Activated gamma-delta T cell (primary cell): ENCODE results near the gene PGS1.

Experiments used
- DNase-seq: peaks from one replicate; lab custom pipeline; 2025; lab: John Stamatoyannopoulos, UW

The PGS1 gene

GRCh38 chr17:78387977-78388941 lies 9.8 kb downstream of the PGS1 start:
- DNase-seq: no peak

GRCh38 chr17:78390241-78391050 lies 12.0 kb downstream of the PGS1 start:
- DNase-seq: no peak

GRCh38 chr17:78391051-78391431 lies 12.6 kb downstream of the PGS1 start:
- no peak for DNase-seq

GRCh38 chr17:78391843-78392242 lies 13.4 kb downstream of the PGS1 start:
- no peak for DNase-seq

- DNase-seq: no peak
These were observed 13.8 kb downstream of the PGS1 start for GRCh38 chr17:78392295-78392694.

- DNase-seq: no peak
These were observed 15.1 kb downstream of the PGS1 start for GRCh38 chr17:78393575-78393974.

- DNase-seq: no peak
These were observed 15.8 kb downstream of the PGS1 start for GRCh38 chr17:78394209-78394608.

- DNase-seq: no peak
These were observed 16.7 kb downstream of the PGS1 start for GRCh38 chr17:78395155-78395554.

- no peak for DNase-seq
These were observed 18.2 kb downstream of the PGS1 start for GRCh38 chr17:78396441-78397337.

GRCh38 chr17:78397681-78398101 lies 19.2 kb downstream of the PGS1 start:
- no peak for DNase-seq

GRCh38 chr17:78398390-78398789 lies 19.9 kb downstream of the PGS1 start:
- DNase-seq: no peak

GRCh38 chr17:78399028-78399692 lies 20.7 kb downstream of the PGS1 start:
- no peak for DNase-seq

GRCh38 chr17:78399693-78400144 lies 21.3 kb downstream of the PGS1 start:
- DNase-seq: no peak

GRCh38 chr17:78400581-78401240 lies 22.3 kb downstream of the PGS1 start:
- no peak for DNase-seq

- DNase-seq: no peak
These were observed 22.8 kb downstream of the PGS1 start for GRCh38 chr17:78401246-78401645.

GRCh38 chr17:78401891-78402290 lies 23.4 kb downstream of the PGS1 start:
- DNase-seq: no peak

GRCh38 chr17:78403822-78404221 lies 25.4 kb downstream of the PGS1 start:
- no peak for DNase-seq

GRCh38 chr17:78406396-78406795 lies 27.9 kb downstream of the PGS1 start:
- DNase-seq: no peak

- no peak for DNase-seq
These were observed 28.5 kb downstream of the PGS1 start for GRCh38 chr17:78406920-78407319.

- DNase-seq: no peak
These were observed 29.0 kb downstream of the PGS1 start for GRCh38 chr17:78407387-78408000.
